SK-N-SH (cell line): Measurements from ENCODE around the gene CXCL3. TPM values are rescaled to one million over a fixed set of nuclear protein-coding genes. Genes with fewer than 3 reads are reported as not detected.

Source experiments
- CTCF ChIA-PET: fragments of 300-600, 350-600 bp; formaldehyde crosslinking; extraction: SDS; loops from one replicate; lab custom pipeline; 2021; lab: Yijun Ruan, JAX
- POLR2A ChIA-PET: fragments of 350-600 bp; sonication (Branson Sonifier 250); formaldehyde crosslinking; extraction: SDS; loops from one replicate; lab custom pipeline; 2020; ENCODE audit warnings: antibody characterized with exemption, inconsistent platforms; lab: Yijun Ruan, JAX
- DNase-seq: peaks from one replicate; pipeline ENCODE4 v3.0.0; 2012
- H2AFZ ChIP-seq: fragments of 200-600 bp; sonication (generic); 2 replicates; pipeline ENCODE4 v1.8.1; 2016; ENCODE audit warnings: antibody characterized with exemption, mild to moderate bottlenecking, low read depth
- H3F3A ChIP-seq: fragments of 200-600 bp; sonication (generic); replicated peaks from 2 replicates; pipeline ENCODE3; 2016; ENCODE audit warnings: antibody characterized with exemption, mild to moderate bottlenecking; ENCODE audit not compliant: insufficient read depth
- H3K27ac ChIP-seq, 2 experiments: fragments of 200-500 bp in 1 of 2; fragments of 200-600 bp in 1 of 2; sonication (Bioruptor generic) in 1 of 2; sonication (generic), shearing (Covaris generic) in 1 of 2; 2 replicates each; pipeline versions ENCODE4 v1.5.1 to v1.6.1; 2014 to 2016; ENCODE audit warnings: low read depth in 2 of 2, inconsistent platforms in 1 of 2, low read length in 1 of 2, mild to moderate bottlenecking in 1 of 2, mixed read lengths in 1 of 2
- H3K27me3 ChIP-seq: fragments of 200-600 bp; sonication (generic), shearing (Covaris generic); 2 replicates; pipeline ENCODE4 v1.6.1; 2016; ENCODE audit warnings: mixed run types; ENCODE audit not compliant: insufficient read depth
- H3K36me3 ChIP-seq, 2 experiments: fragments of 200-500 bp in 1 of 2; fragments of 200-600 bp in 1 of 2; sonication (Bioruptor generic) in 1 of 2; sonication (generic) in 1 of 2; replicated peaks in 1 of 2; 2 replicates each; pipeline versions ENCODE3 to v1.5.1; 2014 to 2016; ENCODE audit warnings: low read length in 1 of 2, mild to moderate bottlenecking in 1 of 2; ENCODE audit not compliant: insufficient read depth in 2 of 2, control insufficient read depth in 1 of 2
- H3K4me1 ChIP-seq, 2 experiments: fragments of 200-500 bp in 1 of 2; fragments of 200-600 bp in 1 of 2; sonication (Bioruptor generic) in 1 of 2; sonication (generic), shearing (Covaris generic) in 1 of 2; 2 replicates each; pipeline versions ENCODE4 v1.5.1 to v1.6.1; 2014 to 2016; ENCODE audit warnings: low read depth in 1 of 2, low read length in 1 of 2, mixed run types in 1 of 2; ENCODE audit not compliant: insufficient read depth in 2 of 2, control insufficient read depth in 1 of 2
- H3K4me2 ChIP-seq: fragments of 200-600 bp; sonication (generic), shearing (Covaris generic); 2 replicates; pipeline ENCODE4 v1.6.1; 2017; ENCODE audit warnings: mixed run types
- H3K4me3 ChIP-seq, 2 experiments: fragments of 200-500 bp in 1 of 2; fragments of 200-600 bp in 1 of 2; sonication (Bioruptor generic) in 1 of 2; sonication (generic), shearing (Covaris generic) in 1 of 2; 2 replicates each; pipeline versions ENCODE4 v1.5.1 to v1.8.1; 2014 to 2016; ENCODE audit warnings: low read depth in 2 of 2, inconsistent platforms in 1 of 2, low read length in 1 of 2, mild to moderate bottlenecking in 1 of 2, mixed read lengths in 1 of 2, moderate library complexity in 1 of 2
- H3K79me2 ChIP-seq: fragments of 200-600 bp; sonication (generic); 2 replicates; pipeline ENCODE4 v1.8.1; 2017; ENCODE audit warnings: mild to moderate bottlenecking; ENCODE audit not compliant: insufficient read depth
- H3K9ac ChIP-seq: fragments of 200-600 bp; sonication (generic); 2 replicates; pipeline ENCODE4 v1.6.1; 2017; ENCODE audit warnings: mixed run types
- H3K9me2 ChIP-seq: fragments of 200-600 bp; sonication (generic); 2 replicates; pipeline ENCODE4 v1.6.1; 2017; ENCODE audit warnings: mixed run types
- H3K9me3 ChIP-seq: fragments of 200-600 bp; sonication (generic); 2 replicates; pipeline ENCODE4 v1.6.1; 2017; ENCODE audit warnings: mixed run types, mild to moderate bottlenecking, moderate library complexity
- H4K20me1 ChIP-seq: fragments of 200-600 bp; sonication (generic); 2 replicates; pipeline ENCODE4 v1.6.1; 2017; ENCODE audit warnings: mild to moderate bottlenecking, mixed run types; ENCODE audit not compliant: insufficient read depth
- CHD2 ChIP-seq: fragments of 150-350 bp; IDR thresholded peaks from 2 replicates; pipeline ENCODE4 v1.6.1; 2018; ENCODE audit warnings: low read length; ENCODE audit not compliant: partially characterized antibody
- ELF1 ChIP-seq: IDR thresholded peaks from 2 replicates; pipeline ENCODE4 v1.4.0; 2012
- EP300 ChIP-seq, 2 experiments: IDR thresholded peaks; 2 replicates each; pipeline versions ENCODE4 v1.4.0 to v1.6.1; 2012; ENCODE audit warnings: borderline replicate concordance in 1 of 2, low read depth in 1 of 2, low read length in 1 of 2
- EZH2phosphoT487 ChIP-seq: fragments of 200-600 bp; sonication (generic); IDR thresholded peaks from 2 replicates; pipeline ENCODE4 v1.6.1; 2017; ENCODE audit warnings: low read depth, mixed run types, mild to moderate bottlenecking, antibody characterized with exemption, moderate library complexity, borderline replicate concordance
- FOXM1 ChIP-seq: IDR thresholded peaks from 2 replicates; pipeline ENCODE4 v1.4.0; 2012; ENCODE audit warnings: low read depth, mild to moderate bottlenecking
- GATA2 ChIP-seq: sonication (generic); formaldehyde crosslinking; IDR thresholded peaks from 2 replicates; pipeline ENCODE4 v1.5.0; 2020; ENCODE audit warnings: mild to moderate bottlenecking, missing genetic modification reagents
- MXI1 ChIP-seq: IDR thresholded peaks from 2 replicates; pipeline ENCODE4 v1.6.1; 2012; ENCODE audit warnings: mild to moderate bottlenecking, low read depth, low read length, improper control_type of control experiment
- NFIC ChIP-seq: IDR thresholded peaks from 2 replicates; pipeline ENCODE4 v1.4.0; 2012; ENCODE audit warnings: borderline replicate concordance
- RCOR1 ChIP-seq: fragments of 150-350 bp; IDR thresholded peaks from 2 replicates; pipeline ENCODE4 v1.6.1; 2017; ENCODE audit warnings: antibody characterized with exemption, low read length
- RXRA ChIP-seq: IDR thresholded peaks from 2 replicates; pipeline ENCODE4 v1.4.0; 2012; ENCODE audit warnings: low read depth, mild to moderate bottlenecking, borderline replicate concordance
- SMC3 ChIP-seq: IDR thresholded peaks from 2 replicates; pipeline ENCODE4 v1.6.1; 2012; ENCODE audit warnings: low read depth, low read length, improper control_type of control experiment
- TEAD4 ChIP-seq: IDR thresholded peaks from 2 replicates; pipeline ENCODE4 v1.4.0; 2012; ENCODE audit warnings: mild to moderate bottlenecking, borderline replicate concordance; ENCODE audit not compliant: insufficient read depth
- YY1 ChIP-seq: IDR thresholded peaks from 2 replicates; pipeline ENCODE4 v1.4.0; 2012; ENCODE audit warnings: low read depth, mild to moderate bottlenecking
- WGBS: methylation state at CpG from one replicate; pipeline ENCODE4 v1.1.6; 2017; ENCODE audit warnings: low lambda C conversion rate; 5-methylcytosine and 5-hydroxymethylcytosine counted together
- polyA plus RNA-seq, 3 experiments: library from polyadenylated mRNA; depleted of rRNA; stranded (reverse); fragments of >200 nt; gene quantifications; 2 replicates each; pipeline ENCODE4 v1.2.3, GENCODE V29; 2012
- TF ChIP-seq, protein P1 (sequence below): fragments of 200-600 bp; sonication (generic); IDR thresholded peaks from 2 replicates; pipeline ENCODE4 v1.6.1; 2017; ENCODE audit warnings: antibody characterized with exemption, mild to moderate bottlenecking, moderate library complexity
- TF ChIP-seq, protein P2 (sequence below): IDR thresholded peaks from 2 replicates; pipeline ENCODE4 v1.4.0; 2012; ENCODE audit warnings: low read depth, borderline replicate concordance
- TF ChIP-seq, protein P3 (sequence below): IDR thresholded peaks from 2 replicates; pipeline ENCODE4 v1.4.0; 2012; ENCODE audit warnings: low read depth
- TF ChIP-seq, protein P4 (sequence below): fragments of 150-350 bp; IDR thresholded peaks from 2 replicates; pipeline ENCODE4 v1.6.1; 2017; ENCODE audit warnings: antibody characterized with exemption, low read length, low read depth, borderline replicate concordance

Gene CXCL3
- polyA plus RNA-seq, 1 of the 3 experiments (the other 2 are of a cell fraction), result 0.31 TPM

DNA sequence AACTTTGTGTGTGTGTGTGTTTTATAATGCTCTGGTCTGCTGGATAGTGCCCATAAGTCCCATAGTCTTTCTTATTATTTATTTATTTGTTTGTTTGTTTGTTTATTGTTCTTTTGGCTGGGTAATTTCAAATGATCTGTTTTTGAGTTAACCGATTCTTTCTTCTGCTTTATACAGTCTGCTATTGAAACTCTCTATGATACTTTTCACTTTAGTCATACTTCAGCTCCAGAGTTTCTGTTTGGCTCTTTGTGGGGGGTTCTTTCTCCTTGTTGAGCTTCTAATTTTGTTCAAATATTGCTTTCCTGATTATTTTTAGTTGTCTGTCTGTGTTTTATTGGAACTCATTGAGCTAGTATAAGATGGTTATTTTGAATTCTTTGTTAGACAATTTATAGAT, 10.0 kb downstream of the CXCL3 start:
- H3F3A ChIP-seq, result no peaks in the 10 kb centered on the region
- H3K9me3 ChIP-seq, result 0 out of 2 replicates have a peak, but pooled peaks cover 5% of the 10 kb centered on the region
- H3K27ac ChIP-seq, result no peak overlapping the region
- H3K4me1 ChIP-seq, result no peaks in the 10 kb centered on the region
- H3K79me2 ChIP-seq, result no peaks in the 10 kb centered on the region
- H3K36me3 ChIP-seq, result no peaks in the 10 kb centered on the region
- no peak overlapping the region for H3K4me3 ChIP-seq
- POLR2A ChIA-PET, result no interaction called here
- no peaks in the 10 kb centered on the region for H3K9me2 ChIP-seq
- WGBS, result 0% methylated on average over 1 of the region's 1 CpG
- H3K9ac ChIP-seq, result no peak overlapping the region
- CTCF ChIA-PET, result no interaction called here
- H3K4me2 ChIP-seq, result no peak overlapping the region
- no peaks in the 10 kb centered on the region for H4K20me1 ChIP-seq
- TF ChIP-seq NFIC (no peak), RCOR1 (no peak), CHD2 (no peak), GATA2 (no peak), FOXM1 (no peak), YY1 (no peak), TEAD4 (no peak), SMC3 (no peak), EP300 (IDR thresholded peaks at IDR 0.05; ENCODE audit: borderline replicate concordance in 1 of 2, low read depth in 1 of 2, low read length in 1 of 2) (no peak), MXI1 (no peak), ELF1 (no peak)
- TF ChIP-seq, protein P1, sequence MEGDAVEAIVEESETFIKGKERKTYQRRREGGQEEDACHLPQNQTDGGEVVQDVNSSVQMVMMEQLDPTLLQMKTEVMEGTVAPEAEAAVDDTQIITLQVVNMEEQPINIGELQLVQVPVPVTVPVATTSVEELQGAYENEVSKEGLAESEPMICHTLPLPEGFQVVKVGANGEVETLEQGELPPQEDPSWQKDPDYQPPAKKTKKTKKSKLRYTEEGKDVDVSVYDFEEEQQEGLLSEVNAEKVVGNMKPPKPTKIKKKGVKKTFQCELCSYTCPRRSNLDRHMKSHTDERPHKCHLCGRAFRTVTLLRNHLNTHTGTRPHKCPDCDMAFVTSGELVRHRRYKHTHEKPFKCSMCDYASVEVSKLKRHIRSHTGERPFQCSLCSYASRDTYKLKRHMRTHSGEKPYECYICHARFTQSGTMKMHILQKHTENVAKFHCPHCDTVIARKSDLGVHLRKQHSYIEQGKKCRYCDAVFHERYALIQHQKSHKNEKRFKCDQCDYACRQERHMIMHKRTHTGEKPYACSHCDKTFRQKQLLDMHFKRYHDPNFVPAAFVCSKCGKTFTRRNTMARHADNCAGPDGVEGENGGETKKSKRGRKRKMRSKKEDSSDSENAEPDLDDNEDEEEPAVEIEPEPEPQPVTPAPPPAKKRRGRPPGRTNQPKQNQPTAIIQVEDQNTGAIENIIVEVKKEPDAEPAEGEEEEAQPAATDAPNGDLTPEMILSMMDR, result no peak
- peaks cover 5% of the 10 kb centered on the region; the same call in 1 of the 2 replicates for H3K27me3 ChIP-seq
- no peak for DNase-seq
- H2AFZ ChIP-seq, result no peak overlapping the region

DNA sequence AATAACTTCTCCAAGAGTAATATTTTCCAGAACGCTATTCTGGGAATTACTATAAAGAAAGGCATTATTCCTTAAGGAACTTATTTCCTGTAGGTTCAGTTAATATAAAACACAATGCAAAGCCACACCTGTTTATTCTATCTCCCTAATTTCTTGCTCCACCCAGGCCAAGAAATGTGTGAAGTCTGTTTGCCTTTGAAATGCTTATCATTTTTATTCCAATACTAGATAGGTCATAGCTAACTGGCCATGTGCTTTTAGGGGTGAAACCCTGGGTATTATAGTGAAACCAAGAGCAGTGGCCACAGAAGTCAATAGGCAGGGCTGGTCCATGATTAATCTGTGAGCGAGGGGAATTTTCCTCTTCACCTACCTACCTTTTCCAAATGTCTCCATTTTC, 14.8 kb downstream of the CXCL3 start:
- DNase-seq, result no peak
- Histone ChIP-seq H3K9me3 (0 out of 2 replicates have a peak, but pooled peaks cover 5% of the 10 kb centered on the region), H3K4me2 (no peak overlapping the region), H3K4me1 (no peaks in the 10 kb centered on the region), H3K9ac (no peak overlapping the region), H3K4me3 (no peak overlapping the region; a peak in 1 of 4 replicates), H3K27me3 (peaks cover 7% of the 10 kb centered on the region; the same call in 1 of the 2 replicates), H4K20me1 (no peaks in the 10 kb centered on the region), H2AFZ (no peak overlapping the region), H3K9me2 (no peaks in the 10 kb centered on the region), H3K36me3 (no peaks in the 10 kb centered on the region), H3F3A (no peaks in the 10 kb centered on the region), H3K27ac (no peak overlapping the region), H3K79me2 (no peaks in the 10 kb centered on the region)
- CTCF ChIA-PET, result no interaction called here
- WGBS, result 0% methylated on average over 2 of the region's 2 CpGs
- POLR2A ChIA-PET, result no interaction called here
- no peak for TF ChIP-seq EZH2phosphoT487
- TF ChIP-seq YY1, result no peak
- TF ChIP-seq SMC3, result no peak
- TF ChIP-seq FOXM1, result no peak
- TF ChIP-seq GATA2, result no peak
- TF ChIP-seq, protein P2, sequence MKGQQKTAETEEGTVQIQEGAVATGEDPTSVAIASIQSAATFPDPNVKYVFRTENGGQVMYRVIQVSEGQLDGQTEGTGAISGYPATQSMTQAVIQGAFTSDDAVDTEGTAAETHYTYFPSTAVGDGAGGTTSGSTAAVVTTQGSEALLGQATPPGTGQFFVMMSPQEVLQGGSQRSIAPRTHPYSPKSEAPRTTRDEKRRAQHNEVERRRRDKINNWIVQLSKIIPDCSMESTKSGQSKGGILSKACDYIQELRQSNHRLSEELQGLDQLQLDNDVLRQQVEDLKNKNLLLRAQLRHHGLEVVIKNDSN, result no peak
- TF ChIP-seq RXRA, result no peak
- no peak for TF ChIP-seq EP300 (IDR thresholded peaks at IDR 0.05; ENCODE audit: borderline replicate concordance in 1 of 2, low read depth in 1 of 2, low read length in 1 of 2)
- TF ChIP-seq, protein P3, sequence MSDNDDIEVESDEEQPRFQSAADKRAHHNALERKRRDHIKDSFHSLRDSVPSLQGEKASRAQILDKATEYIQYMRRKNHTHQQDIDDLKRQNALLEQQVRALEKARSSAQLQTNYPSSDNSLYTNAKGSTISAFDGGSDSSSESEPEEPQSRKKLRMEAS, result no peak
- TF ChIP-seq, protein P4, sequence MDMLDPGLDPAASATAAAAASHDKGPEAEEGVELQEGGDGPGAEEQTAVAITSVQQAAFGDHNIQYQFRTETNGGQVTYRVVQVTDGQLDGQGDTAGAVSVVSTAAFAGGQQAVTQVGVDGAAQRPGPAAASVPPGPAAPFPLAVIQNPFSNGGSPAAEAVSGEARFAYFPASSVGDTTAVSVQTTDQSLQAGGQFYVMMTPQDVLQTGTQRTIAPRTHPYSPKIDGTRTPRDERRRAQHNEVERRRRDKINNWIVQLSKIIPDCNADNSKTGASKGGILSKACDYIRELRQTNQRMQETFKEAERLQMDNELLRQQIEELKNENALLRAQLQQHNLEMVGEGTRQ, result no peak
